ENCODE data around the gene VWA7. TPM values are rescaled to one million over a fixed set of nuclear protein-coding genes. Genes with fewer than 3 reads are reported as not detected.

Gene VWA7
- total RNA-seq, 1 experiment from 2014 or later = 2.5 TPM

DNA sequence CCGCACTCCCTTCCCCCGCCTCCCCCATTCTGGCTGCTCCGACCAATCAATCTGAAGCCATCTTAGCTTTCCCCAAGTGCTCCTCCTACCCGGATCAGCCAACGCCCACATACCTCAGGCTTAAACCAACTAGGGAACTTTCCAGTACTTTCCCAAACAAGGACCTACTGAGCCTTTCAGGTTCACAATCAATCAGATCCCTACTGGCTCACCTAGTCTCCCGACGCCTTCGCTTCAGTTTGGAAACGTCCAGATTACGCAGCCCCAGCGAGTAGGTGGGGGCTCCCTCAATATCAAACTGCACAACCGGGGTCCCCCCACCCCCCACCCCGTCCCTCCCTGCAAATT lies 37.5 kb upstream of the VWA7 start:
- peaks cover 3 to 10% (median 6%) of the 10 kb centered on the region in 3 experiments; a peak in 5 of 7 replicates for H3K36me3 Mint-ChIP-seq (ENCODE audit: insufficient read depth in 1 of 3, low read depth in 3 of 3)

More for the DNA sequence above, 37.5 kb upstream of the VWA7 start:
- H3K79me1 ChIP-seq (ENCODE audit: insufficient read depth, low read depth, low read length, poor library complexity, severe bottlenecking) = no peaks in the 10 kb centered on the region
- no peaks in the 10 kb centered on the region for H3K79me2 ChIP-seq (ENCODE audit: insufficient read depth, low read length)
- H4K8ac ChIP-seq (replicated peaks; ENCODE audit: insufficient read length, low read depth, low read length) = no peak overlapping the region
- H3K4me2 ChIP-seq (ENCODE audit: insufficient read depth, insufficient read length, low read length) = peak overlapping the region; percentile 76
- H4K91ac ChIP-seq (ENCODE audit: insufficient read length, low read depth, low read length) = no peak overlapping the region
- Mint-ChIP-seq H3K4me3 (peak overlapping the region; percentile 81 to 90), H3K9me3 (peaks cover 6 to 9% of the 10 kb centered on the region in 2 experiments), H3K27me3 (ENCODE audit: low read depth) (peaks cover 5% of the 10 kb centered on the region), H3K4me1 (peaks cover 19 to 22% of the 10 kb centered on the region in 2 experiments), H3K27ac (peak overlapping the region; percentile 94 to 99 (median 99))
- H3K56ac ChIP-seq (ENCODE audit: insufficient read length, low read depth, low read length) = no peak overlapping the region
- peaks cover 5% of the 10 kb centered on the region for H3K23me2 ChIP-seq (ENCODE audit: insufficient read length, low read depth, low read length, poor library complexity, severe bottlenecking)
- H2BK15ac ChIP-seq (ENCODE audit: low read depth, low read length) = no peak overlapping the region
- H2BK120ac ChIP-seq (ENCODE audit: low read depth, low read length, poor library complexity, severe bottlenecking) = no peak overlapping the region
- H4K5ac ChIP-seq (ENCODE audit: insufficient read length, low read depth, low read length) = no peak overlapping the region
- no peaks in the 10 kb centered on the region; the same call in 1 of the 2 replicates for H3K4me1 ChIP-seq (ENCODE audit: insufficient read depth, low read length)
- WGBS (ENCODE audit: extremely low coverage, insufficient read length, low lambda C conversion rate) = no CpG with 5 or more reads among the region's 13 CpGs
- H4K20me1 ChIP-seq (ENCODE audit: control insufficient read depth, insufficient read depth, insufficient read length) = no peaks in the 10 kb centered on the region
- H3K23ac ChIP-seq (ENCODE audit: insufficient read length, low read depth, low read length) = no peak overlapping the region
- H3K4ac ChIP-seq (ENCODE audit: low read depth, low read length) = no peak overlapping the region
- H2BK20ac ChIP-seq (ENCODE audit: low read depth, low read length, poor library complexity, severe bottlenecking) = no peak overlapping the region
- H2AFZ ChIP-seq (ENCODE audit: low read length) = no peak overlapping the region
- no peak overlapping the region for H3K27ac ChIP-seq (ENCODE audit: insufficient read length, low read depth, low read length)
- no peak overlapping the region for H3T11ph ChIP-seq (ENCODE audit: low read length)
- H2AK5ac ChIP-seq (ENCODE audit: insufficient read length, low read length) = no peak overlapping the region
- H3K14ac ChIP-seq (ENCODE audit: insufficient read depth, low read length) = peak overlapping the region; percentile 37; the same call in 1 of the 2 replicates
- peak overlapping the region; percentile 66 for H3K18ac ChIP-seq (ENCODE audit: insufficient read length, low read depth, low read length)
- H3K27me3 ChIP-seq (ENCODE audit: insufficient read depth, low read length) = no peaks in the 10 kb centered on the region
- peak; percentile 98 for DNase-seq
- H2BK5ac ChIP-seq (ENCODE audit: insufficient read length, low read length) = no peak overlapping the region
- no peak overlapping the region for H2BK12ac ChIP-seq (ENCODE audit: insufficient read length, low read depth, low read length)
- TF ChIP-seq CTCF (conservative IDR thresholded peaks at IDR 0.05) = no peak
- no peak overlapping the region for H3K9ac ChIP-seq (ENCODE audit: extremely low read depth, insufficient read length, low read length)
- H3K9me3 ChIP-seq (ENCODE audit: control insufficient read depth, low read depth, low read length) = no peaks in the 10 kb centered on the region

Measured in H9 (cell line).